Uterus (tissue), 2 donors: Measurements from ENCODE around the gene ATAD5.

ENCODE experiments used
- CTCF ChIP-seq, 4 experiments: fragments of 200-600 bp in 2 of 4; fragments of 450-650 bp in 2 of 4; sonication (generic) in 2 of 4; IDR thresholded peaks; one replicate each; pipeline ENCODE4 v1.5.1; 2016 to 2019; ENCODE audit warnings: antibody characterized with exemption in 4 of 4, mild to moderate bottlenecking in 2 of 4, moderate library complexity in 1 of 4
- POLR2A ChIP-seq, 2 donors: fragments of 450-650 bp; IDR thresholded peaks; one replicate each; pipeline ENCODE4 v1.6.1; 2016; ENCODE audit warnings: antibody characterized with exemption in 2 of 2, mild to moderate bottlenecking in 1 of 2, moderate library complexity in 1 of 2

GRCh38 chr17:30894236-30894635, 62.5 kb downstream of the ATAD5 start:
- TF ChIP-seq POLR2A (IDR thresholded peaks at IDR 0.05) (no peak), CTCF (IDR thresholded peaks at IDR 0.05) (no peak)
